Endothelial cell of umbilical vein (primary cell): ENCODE data around the gene KRT83. TPM values are rescaled to one million over a fixed set of nuclear protein-coding genes. Genes with fewer than 3 reads are reported as not detected.

Source experiments
- BruUV-seq: library from RNA; stranded (reverse); fragments of 400-500 nt; replicated peaks from 2 replicates; lab custom pipeline; 2021; lab: Mats Ljungman, UMichigan
- CTCF ChIA-PET: fragments of 300-600, 350-600 bp; sonication (Branson Sonifier 250); formaldehyde crosslinking; loops from one replicate; lab custom pipeline; 2021; ENCODE audit warnings: antibody characterized with exemption, inconsistent platforms; lab: Charles Lee
- POLR2A ChIA-PET: fragments of 300-600, 350-600 bp; sonication (Branson Sonifier 250); formaldehyde crosslinking; loops from one replicate; lab custom pipeline; 2021; ENCODE audit warnings: antibody characterized with exemption, inconsistent platforms; lab: Charles Lee
- DNase-seq: peaks from one replicate; pipeline ENCODE4 v3.0.0-alpha.2; 2011; ENCODE audit warnings: low read depth, low spot score
- FAIRE-seq: peaks from 2 replicates; lab custom pipeline; 2011; peaks lifted over from hg19 to GRCh38; lab: Jason Lieb, UNC
- H2AFZ ChIP-seq: 2 replicates; pipeline ENCODE4 v1.6.0; 2012; ENCODE audit warnings: low read depth, low read length, control low read depth, inconsistent platforms
- H3K27ac ChIP-seq: 2 replicates; pipeline ENCODE4 v1.5.1; 2011; ENCODE audit warnings: low read depth, mild to moderate bottlenecking, control low read depth, low read length, moderate library complexity; ENCODE audit not compliant: insufficient read depth
- H3K27me3 ChIP-seq, 2 experiments: 2 replicates each; pipeline versions ENCODE4 v1.6.0 to v1.6.1; 2011; ENCODE audit warnings: low read length in 2 of 2, mixed read lengths in 1 of 2; ENCODE audit not compliant: control insufficient read depth in 2 of 2, insufficient read depth in 2 of 2
- H3K36me3 ChIP-seq, 2 experiments: 2 replicates in 1 of 2; 3 replicates in 1 of 2; pipeline ENCODE4 v1.5.1; 2011; ENCODE audit warnings: low read length in 2 of 2, mild to moderate bottlenecking in 1 of 2, moderate library complexity in 1 of 2; ENCODE audit not compliant: control insufficient read depth in 2 of 2, insufficient read depth in 2 of 2; ENCODE audit errors: extremely low read depth in 1 of 2
- H3K4me1 ChIP-seq: 3 replicates; pipeline ENCODE4 v1.5.1; 2011; ENCODE audit warnings: mild to moderate bottlenecking, low read length; ENCODE audit not compliant: control insufficient read depth, insufficient read depth; ENCODE audit errors: extremely low read depth
- H3K4me2 ChIP-seq: 2 replicates; pipeline ENCODE4 v1.6.1; 2011; ENCODE audit warnings: low read length, control low read depth, mixed read lengths; ENCODE audit not compliant: insufficient read depth
- H3K4me3 ChIP-seq, 3 experiments: fragments of 200-600 bp in 1 of 3; sonication (generic), shearing (Covaris generic) in 1 of 3; replicated peaks in 1 of 3; 2 replicates each; pipeline ENCODE4 v1.5.1; 2011 to 2016; ENCODE audit warnings: control low read depth in 3 of 3, low read length in 3 of 3, mild to moderate bottlenecking in 2 of 3, inconsistent platforms in 1 of 3, low read depth in 1 of 3, moderate library complexity in 1 of 3; ENCODE audit not compliant: insufficient read depth in 1 of 3
- H3K79me2 ChIP-seq: 2 replicates; pipeline ENCODE4 v1.6.0; 2012; ENCODE audit warnings: low read length, inconsistent platforms; ENCODE audit not compliant: control insufficient read depth, insufficient read depth
- H3K9ac ChIP-seq: replicated peaks from 2 replicates; pipeline ENCODE3; 2011; ENCODE audit warnings: low read length, control low read depth; ENCODE audit not compliant: insufficient read depth; ENCODE audit errors: extremely low read depth
- H3K9me1 ChIP-seq: replicated peaks from 3 replicates; pipeline ENCODE4 v1.6.0; 2011; ENCODE audit warnings: mild to moderate bottlenecking, low read length; ENCODE audit not compliant: control insufficient read depth, insufficient read depth; ENCODE audit errors: extremely low read depth
- H3K9me3 ChIP-seq: replicated peaks from 2 replicates; pipeline ENCODE4 v1.5.1; 2012; ENCODE audit warnings: low read length, inconsistent platforms; ENCODE audit not compliant: control insufficient read depth, insufficient read depth
- H4K20me1 ChIP-seq: replicated peaks from 2 replicates; pipeline ENCODE3; 2011; ENCODE audit warnings: mild to moderate bottlenecking, low read length; ENCODE audit not compliant: control insufficient read depth, insufficient read depth; ENCODE audit errors: extremely low read depth
- CTCF ChIP-seq, 2 donors: IDR thresholded peaks; 1 replicate in 1 of 2; 2 replicates in 1 of 2; pipeline ENCODE4 v1.5.1; 2011; ENCODE audit warnings: low read length in 2 of 2, mild to moderate bottlenecking in 2 of 2, moderate library complexity in 2 of 2, control low read depth in 1 of 2, inconsistent platforms in 1 of 2, low read depth in 1 of 2; ENCODE audit not compliant: insufficient read depth in 1 of 2; ENCODE audit errors: extremely low read depth in 1 of 2
- EZH2 ChIP-seq: IDR thresholded peaks from 2 replicates; pipeline ENCODE4 v1.6.1; 2012; ENCODE audit warnings: borderline replicate concordance, low read depth, mild to moderate bottlenecking, moderate library complexity, low read length, inconsistent platforms; ENCODE audit not compliant: severe bottlenecking
- FOS ChIP-seq: IDR thresholded peaks from 2 replicates; pipeline ENCODE4 v1.6.1; 2011; ENCODE audit warnings: mild to moderate bottlenecking, low read length, moderate library complexity, borderline replicate concordance; ENCODE audit not compliant: insufficient read depth
- GATA2 ChIP-seq: IDR thresholded peaks from 2 replicates; pipeline ENCODE4 v1.7.0; 2011; ENCODE audit warnings: low read depth, mild to moderate bottlenecking, moderate library complexity, mixed read lengths, low read length; ENCODE audit not compliant: insufficient read length, insufficient read depth
- JUN ChIP-seq: IDR thresholded peaks from 2 replicates; pipeline ENCODE4 v1.6.1; 2011; ENCODE audit warnings: borderline replicate concordance, low read depth; ENCODE audit not compliant: insufficient read length, insufficient read depth
- MYC ChIP-seq: IDR thresholded peaks from one replicate; pipeline ENCODE4 v1.6.1; 2011; ENCODE audit warnings: mild to moderate bottlenecking, low read depth, low read length
- POLR2A ChIP-seq: IDR thresholded peaks from 2 replicates; pipeline ENCODE4 v1.6.1; 2012; ENCODE audit warnings: low read depth, mild to moderate bottlenecking, control low read depth, low read length
- POLR2AphosphoS5 ChIP-seq: IDR thresholded peaks from 2 replicates; pipeline ENCODE4 v1.6.1; 2012; ENCODE audit warnings: low read depth, mild to moderate bottlenecking, control low read depth, low read length, moderate library complexity; ENCODE audit not compliant: insufficient read depth
- dilution Hi-C: fragments of 300-500 bp; cut with MboI; formaldehyde crosslinking; loops from one replicate; pipeline ENCODE4 v1.15.0; 2019; ENCODE audit warnings: low sequenced_read_pairs; ENCODE audit not compliant: extremely low pct_ligation_motif_present
- intact Hi-C: fragments of 100-400 bp; cut with micrococcal nuclease; formaldehyde crosslinking; loops from one replicate; pipeline ENCODE4 v1.10.0; 2022
- polyA plus RNA-seq, 4 experiments: library from polyadenylated mRNA; depleted of rRNA in 3 of 4; stranded (reverse) in 3 of 4; unstranded in 1 of 4; fragments of >200 nt; gene quantifications; 2 replicates each; pipeline versions ENCODE4 v1.2.1 to v1.2.3, GENCODE V29; 2011 to 2012; ENCODE audit warnings: missing spikeins in 1 of 4
- total RNA-seq: library from RNA; stranded (reverse); gene quantifications from 2 replicates; pipeline ENCODE4 v1.2.3, GENCODE V29; 2021
- TF ChIP-seq, protein P1 (sequence below): IDR thresholded peaks from 2 replicates; pipeline ENCODE4 v1.6.1; 2011; ENCODE audit not compliant: insufficient read depth, insufficient read length

The KRT83 gene
- total and polyA plus RNA-seq, 2 donors (not counting 3 experiments of a cell fraction or from before 2014, with no cell fraction given) = not detected

DNA sequence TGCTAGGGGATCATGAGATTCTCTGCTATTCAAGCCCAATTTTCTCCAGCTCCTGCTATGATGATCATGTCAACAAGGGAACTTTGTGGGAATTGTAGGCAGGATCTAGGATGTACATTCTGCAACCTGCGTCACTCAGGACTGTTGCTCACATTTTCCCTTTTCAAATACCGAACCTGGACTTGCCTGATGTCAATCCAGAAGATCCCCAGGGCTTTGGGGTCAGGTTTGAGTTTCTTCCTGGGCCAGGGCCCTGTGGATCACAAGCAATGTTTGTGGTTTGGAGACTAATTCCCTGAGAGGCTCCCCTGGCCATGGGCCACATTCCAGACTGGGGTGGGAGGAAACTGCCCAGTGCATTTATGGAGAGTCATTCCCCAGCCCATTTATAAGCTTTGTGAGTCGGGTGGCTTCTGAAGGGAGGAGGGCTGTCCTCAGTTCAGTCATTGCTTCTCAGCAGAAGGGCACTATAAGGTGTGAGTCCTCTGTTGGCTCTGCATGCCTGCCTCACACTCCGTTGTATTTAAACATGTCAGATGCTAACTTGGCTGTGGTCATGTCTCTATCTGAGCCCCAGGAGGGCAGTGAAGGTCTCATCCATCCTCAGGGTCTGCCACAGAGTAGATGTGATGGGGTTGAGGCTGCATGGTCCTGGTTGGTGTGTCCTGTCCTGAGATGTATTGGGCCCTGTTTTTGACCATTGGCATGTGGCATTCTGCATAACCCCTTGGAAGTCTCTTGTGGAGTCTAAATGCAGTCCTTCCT is 40.2 kb downstream of the KRT83 start:
- Histone ChIP-seq H3K4me1 (peaks cover 3% of the 10 kb centered on the region), H2AFZ (no peak overlapping the region), H3K9me1 (no peaks in the 10 kb centered on the region), H3K4me2 (no peak overlapping the region), H3K9ac (no peak overlapping the region), H3K79me2 (no peaks in the 10 kb centered on the region), H3K27me3 (peaks cover 0 to 2% of the 10 kb centered on the region in 2 experiments), H3K36me3 (no peaks in the 10 kb centered on the region), H3K9me3 (no peaks in the 10 kb centered on the region), H3K27ac (no peak overlapping the region), H4K20me1 (no peaks in the 10 kb centered on the region), H3K4me3 (no peak overlapping the region)
- TF ChIP-seq JUN = no peak
- TF ChIP-seq CTCF (IDR thresholded peaks at IDR 0.05; ENCODE audit: extremely low read depth in 1 of 2, insufficient read depth in 1 of 2, low read depth in 1 of 2, low read length in 2 of 2) = no peak
- TF ChIP-seq POLR2AphosphoS5 = no peak
- no peak for TF ChIP-seq MYC
- TF ChIP-seq POLR2A = no peak
- TF ChIP-seq, protein P1, sequence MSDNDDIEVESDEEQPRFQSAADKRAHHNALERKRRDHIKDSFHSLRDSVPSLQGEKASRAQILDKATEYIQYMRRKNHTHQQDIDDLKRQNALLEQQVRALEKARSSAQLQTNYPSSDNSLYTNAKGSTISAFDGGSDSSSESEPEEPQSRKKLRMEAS = no peak
- TF ChIP-seq EZH2 = no peak
- no peak for TF ChIP-seq GATA2
- no peak for TF ChIP-seq FOS
- CTCF ChIA-PET = interaction anchor here (1.0 to 3.7 kb wide), 11 partner anchors 9 to 124 kb away, joined by 3 to 28 read pairs (median 3); no protein-coding TSS in a partner anchor
- intact Hi-C loops (no loop called here), dilution Hi-C loops (no loop called here)
- POLR2A ChIA-PET = no interaction called here
- BruUV-seq = no TSS peak
- FAIRE-seq (no peak), DNase-seq (no peak)
